Measurements from ENCODE around the gene ACACB.

The ACACB gene

DNA sequence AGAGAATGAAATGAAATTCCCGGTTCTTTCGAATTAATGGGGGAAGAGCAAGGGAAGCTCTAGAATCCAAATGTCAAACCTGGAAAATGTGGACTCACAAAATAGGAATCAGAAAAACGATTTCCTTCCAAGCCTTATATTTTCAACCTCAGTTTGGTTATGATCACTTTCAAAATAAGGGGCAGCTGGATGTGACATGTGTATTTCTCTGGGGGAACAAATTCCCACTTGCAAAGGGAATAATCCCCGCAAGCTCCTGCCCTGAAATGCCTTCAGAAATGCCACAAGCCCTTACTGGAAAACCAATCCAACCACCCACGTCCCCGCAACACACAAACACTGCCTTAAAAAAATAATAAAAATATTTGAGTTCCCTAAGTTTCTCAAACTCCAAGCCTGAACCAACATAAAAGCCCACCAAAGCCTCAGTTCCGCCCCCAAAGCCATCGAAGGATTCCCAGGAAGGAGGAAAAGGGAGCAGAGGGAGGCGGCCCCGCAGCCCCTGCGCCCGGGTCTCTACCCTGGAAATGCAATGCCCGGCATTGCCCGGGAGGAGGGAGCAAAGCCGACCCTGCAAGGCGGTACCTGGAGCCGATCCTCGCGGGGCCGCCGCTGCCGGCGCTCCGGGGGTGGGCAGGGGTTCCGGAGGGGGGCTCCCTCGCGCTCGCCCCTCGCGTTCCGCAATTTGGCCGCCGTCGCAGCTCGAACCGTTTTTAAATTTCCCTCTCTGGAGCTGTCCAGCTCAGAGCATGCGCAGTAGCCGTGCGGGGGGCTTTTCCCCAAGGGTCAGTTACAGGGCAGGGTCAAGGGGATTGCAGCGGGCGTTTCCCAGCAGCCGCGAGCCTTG, 192.4 kb downstream of the ACACB start, which contains the start of gene FOXN4:
TSS of gene FOXN4 (minus strand) at position 751 of the 847 bp plus-strand sequence. CDS start 963 bp downstream, outside the sequence.
- no peaks in the 10 kb centered on the region for H3K79me2 ChIP-seq (ENCODE audit: insufficient read depth, low read length)
- ATAC-seq (ENCODE audit: insufficient read depth, low read depth): no peak
- peaks cover 3% of the 10 kb centered on the region for H4K20me1 ChIP-seq (ENCODE audit: insufficient read depth, low read length)
- no peaks in the 10 kb centered on the region for H3K36me3 ChIP-seq (ENCODE audit: insufficient read depth, low read length)
- no peak within 1 kb of the TSS for H3K4me2 ChIP-seq (ENCODE audit: insufficient read depth, low read length)
- no peak within 1 kb of the TSS for H2AFZ ChIP-seq (ENCODE audit: low read depth, low read length)
- DNase-seq: no peak
- H3K4me1 ChIP-seq (ENCODE audit: insufficient read depth, low read length): no peaks in the 10 kb centered on the region
- H3K27ac ChIP-seq (ENCODE audit: low read length): no peak within 1 kb of the TSS
- no peak within 1 kb of the TSS for H3K9ac ChIP-seq (ENCODE audit: low read depth, low read length)
- H3K9me3 ChIP-seq (ENCODE audit: insufficient read depth, low read length, severe bottlenecking): no peaks in the 10 kb centered on the region
- no peak for TF ChIP-seq CTCF (IDR thresholded peaks at IDR 0.05; ENCODE audit: borderline replicate concordance, extremely low read depth, low read length, poor library complexity, severe bottlenecking)
- TF ChIP-seq EZH2 (IDR thresholded peaks at IDR 0.05; ENCODE audit: borderline replicate concordance, low read depth, low read length, severe bottlenecking): no peak
- peaks cover 20% of the 10 kb centered on the region for H3K27me3 ChIP-seq (ENCODE audit: insufficient read depth, low read length, poor library complexity)
- H3K4me3 ChIP-seq (ENCODE audit: low read depth in 1 of 2, low read length in 2 of 2): no peak within 1 kb of the TSS

DNA sequence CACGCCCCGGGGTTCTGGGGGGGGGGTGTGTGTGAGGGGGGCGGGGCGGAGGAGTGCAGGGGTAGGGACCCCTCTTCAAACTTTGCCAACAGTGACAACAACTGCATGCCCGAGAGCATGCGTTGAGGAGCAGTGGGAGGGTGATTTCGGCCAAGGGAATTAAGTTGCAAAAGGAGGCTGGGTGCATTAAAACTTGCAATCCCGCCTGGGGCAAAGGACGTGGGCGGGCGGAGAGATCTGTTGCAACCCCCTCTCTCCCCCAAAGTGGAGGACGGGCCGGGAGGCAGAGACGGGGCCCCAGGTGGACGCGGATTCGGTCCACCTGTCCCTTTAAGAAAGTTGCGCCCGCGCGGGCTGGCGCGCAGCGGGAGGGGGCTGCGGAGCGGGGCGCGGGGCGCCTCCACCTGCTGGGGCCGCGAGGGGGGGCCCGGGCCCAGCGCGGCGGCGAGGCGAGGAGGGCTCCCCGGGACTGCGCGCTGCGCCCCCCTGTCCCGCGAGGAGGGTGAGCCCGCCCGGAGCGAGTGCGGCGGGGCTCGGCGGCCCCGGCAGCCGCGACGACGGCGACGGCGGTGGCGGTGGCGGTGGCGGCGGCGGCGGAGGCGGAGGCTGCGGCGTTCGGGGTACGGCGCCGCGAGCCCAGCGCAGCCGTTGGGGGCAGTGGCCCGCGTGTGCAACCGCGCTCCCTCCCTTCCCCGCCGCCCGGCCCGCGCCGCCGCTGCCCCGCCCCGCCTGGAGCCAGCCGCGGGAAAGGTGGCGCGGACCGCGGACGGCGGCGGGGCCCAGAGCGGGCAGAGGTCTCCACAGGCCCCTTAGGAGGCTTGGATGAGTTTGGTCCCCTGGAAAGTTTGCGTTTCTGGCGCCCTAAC, 193.2 kb downstream of the ACACB start:
- Histone ChIP-seq H3K9me3 (ENCODE audit: insufficient read depth, low read length, severe bottlenecking) (no peaks in the 10 kb centered on the region), H3K27me3 (ENCODE audit: insufficient read depth, low read length, poor library complexity) (peaks cover 17% of the 10 kb centered on the region), H3K36me3 (ENCODE audit: insufficient read depth, low read length) (no peaks in the 10 kb centered on the region), H3K27ac (ENCODE audit: low read length) (no peak overlapping the region), H3K9ac (ENCODE audit: low read depth, low read length) (no peak overlapping the region), H3K79me2 (ENCODE audit: insufficient read depth, low read length) (no peaks in the 10 kb centered on the region), H3K4me3 (ENCODE audit: low read depth in 1 of 2, low read length in 2 of 2) (no peak overlapping the region), H3K4me1 (ENCODE audit: insufficient read depth, low read length) (no peaks in the 10 kb centered on the region), H3K4me2 (ENCODE audit: insufficient read depth, low read length) (no peak overlapping the region), H4K20me1 (ENCODE audit: insufficient read depth, low read length) (peaks cover 3% of the 10 kb centered on the region), H2AFZ (ENCODE audit: low read depth, low read length) (no peak overlapping the region)
- DNase-seq: no peak
- no peak for TF ChIP-seq EZH2 (IDR thresholded peaks at IDR 0.05; ENCODE audit: borderline replicate concordance, low read depth, low read length, severe bottlenecking)
- TF ChIP-seq CTCF (IDR thresholded peaks at IDR 0.05; ENCODE audit: borderline replicate concordance, extremely low read depth, low read length, poor library complexity, severe bottlenecking): no peak
- no peak for ATAC-seq (ENCODE audit: insufficient read depth, low read depth)

- Histone ChIP-seq H4K20me1 (ENCODE audit: insufficient read depth, low read length) (peaks cover 3% of the 10 kb centered on the region; the same call in 1 of the 2 replicates), H3K4me3 (ENCODE audit: low read depth in 1 of 2, low read length in 2 of 2) (no peak overlapping the region), H3K9me3 (ENCODE audit: insufficient read depth, low read length, severe bottlenecking) (no peaks in the 10 kb centered on the region), H3K36me3 (ENCODE audit: insufficient read depth, low read length) (no peaks in the 10 kb centered on the region), H3K27me3 (ENCODE audit: insufficient read depth, low read length, poor library complexity) (peaks cover 14% of the 10 kb centered on the region), H3K79me2 (ENCODE audit: insufficient read depth, low read length) (no peaks in the 10 kb centered on the region), H3K4me2 (ENCODE audit: insufficient read depth, low read length) (no peak overlapping the region), H3K27ac (ENCODE audit: low read length) (no peak overlapping the region), H3K4me1 (ENCODE audit: insufficient read depth, low read length) (no peaks in the 10 kb centered on the region), H2AFZ (ENCODE audit: low read depth, low read length) (no peak overlapping the region), H3K9ac (ENCODE audit: low read depth, low read length) (no peak overlapping the region)
- no peak for ATAC-seq (ENCODE audit: insufficient read depth, low read depth)
- no peak for DNase-seq
- TF ChIP-seq EZH2 (IDR thresholded peaks at IDR 0.05; ENCODE audit: borderline replicate concordance, low read depth, low read length, severe bottlenecking): no peak
- TF ChIP-seq CTCF (IDR thresholded peaks at IDR 0.05; ENCODE audit: borderline replicate concordance, extremely low read depth, low read length, poor library complexity, severe bottlenecking): no peak
Observed at GRCh38 chr12:109310247-109311125, 194.1 kb downstream of the ACACB start.

Measured in DND-41 (cell line).